Measurements from ENCODE around the gene OR10C1.
"Not testable (repeated sequence)": the region's sequence is repeated elsewhere in the genome, so short reads cannot be mapped to it uniquely, and the experiment has no call there.

Gene OR10C1

GRCh38 chr6:29439006-29439405 is at the start of gene OR10C1:
OR10C1 (plus strand) TSS chr6:29439306; CDS start chr6:29440016, 710 bp downstream.
- no peak for DNase-seq (ENCODE audit: low spot score)

- DNase-seq (ENCODE audit: low spot score): no peak
These were observed 43.8 kb upstream of the OR10C1 start, which contains the start of gene OR12D2 for GRCh38 chr6:29395331-29395730. OR12D2 (plus strand) TSS chr6:29395631; CDS start chr6:29396700, 1,069 bp downstream.

GRCh38 chr6:29399525-29399924 is 39.6 kb upstream of the OR10C1 start:
- no peak for DNase-seq (ENCODE audit: low spot score)

GRCh38 chr6:29403801-29404200 is 35.3 kb upstream of the OR10C1 start:
- no peak for DNase-seq (ENCODE audit: low spot score)

- DNase-seq (ENCODE audit: low spot score): no peak
These were observed 24.5 kb upstream of the OR10C1 start, which contains the start of gene OR12D1 for GRCh38 chr6:29414588-29414987. OR12D1 (plus strand) TSS chr6:29414928.

- DNase-seq (ENCODE audit: low spot score): no peak
These were observed 19.6 kb upstream of the OR10C1 start for GRCh38 chr6:29419516-29419915.

- no peak for DNase-seq (ENCODE audit: low spot score)
These were observed 14.9 kb upstream of the OR10C1 start for GRCh38 chr6:29424168-29424567.

- no peak for DNase-seq (ENCODE audit: low spot score)
These were observed 14.5 kb upstream of the OR10C1 start for GRCh38 chr6:29424575-29424974.

- no peak for DNase-seq (ENCODE audit: low spot score)
These were observed 14.0 kb upstream of the OR10C1 start for GRCh38 chr6:29425075-29425474.

GRCh38 chr6:29426654-29427053 is 12.5 kb upstream of the OR10C1 start:
- DNase-seq (ENCODE audit: low spot score): no peak

- not testable (repeated sequence) for DNase-seq (ENCODE audit: low spot score)
These were observed 2.4 kb upstream of the OR10C1 start for GRCh38 chr6:29436730-29437129.

- DNase-seq (ENCODE audit: low spot score): no peak
These were observed 3.6 kb downstream of the OR10C1 start for GRCh38 chr6:29442719-29443118.

GRCh38 chr6:29444031-29444430 is 4.9 kb downstream of the OR10C1 start:
- not testable (repeated sequence) for DNase-seq (ENCODE audit: low spot score)

- no peak for DNase-seq (ENCODE audit: low spot score)
These were observed 8.6 kb downstream of the OR10C1 start for GRCh38 chr6:29447670-29448069.

- DNase-seq (ENCODE audit: low spot score): no peak
These were observed 12.5 kb downstream of the OR10C1 start for GRCh38 chr6:29451471-29452193.

GRCh38 chr6:29456971-29457370 is 17.9 kb downstream of the OR10C1 start, which contains the start of the genes OR11A1 and OR2H1:
OR11A1 (minus strand) TSS chr6:29457071; CDS start chr6:29427641, 29,430 bp downstream.
OR2H1 (plus strand) TSS chr6:29457155; CDS start chr6:29461770, 4,615 bp downstream.
- DNase-seq (ENCODE audit: low spot score): no peak

- DNase-seq (ENCODE audit: low spot score): no peak
These were observed 22.1 kb downstream of the OR10C1 start for GRCh38 chr6:29461021-29461814.

GRCh38 chr6:29462022-29462421 is 22.9 kb downstream of the OR10C1 start:
- no peak for DNase-seq (ENCODE audit: low spot score)

GRCh38 chr6:29465279-29465678 is 26.2 kb downstream of the OR10C1 start:
- DNase-seq (ENCODE audit: low spot score): no peak

GRCh38 chr6:29465801-29466200 is 26.7 kb downstream of the OR10C1 start:
- no peak for DNase-seq (ENCODE audit: low spot score)

GRCh38 chr6:29466241-29466640 is 27.1 kb downstream of the OR10C1 start:
- no peak for DNase-seq (ENCODE audit: low spot score)

- DNase-seq (ENCODE audit: low spot score): no peak
These were observed 35.9 kb downstream of the OR10C1 start for GRCh38 chr6:29474996-29475395.

- no peak for DNase-seq (ENCODE audit: low spot score)
These were observed 38.9 kb downstream of the OR10C1 start for GRCh38 chr6:29477923-29478450.

All from D341Med (cell line).